Uterus (tissue), 2 donors: ENCODE measurements around the gene FBXO9.

ENCODE experiments used
- POLR2A ChIP-seq, 2 donors: fragments of 450-650 bp; IDR thresholded peaks; one replicate each; pipeline ENCODE4 v1.6.1; 2016; ENCODE audit warnings: antibody characterized with exemption in 2 of 2, mild to moderate bottlenecking in 1 of 2, moderate library complexity in 1 of 2
- TF ChIP-seq, protein P1 (sequence below), 4 experiments: fragments of 200-600 bp in 2 of 4; fragments of 450-650 bp in 2 of 4; sonication (generic) in 2 of 4; IDR thresholded peaks; one replicate each; pipeline ENCODE4 v1.5.1; 2016 to 2019; ENCODE audit warnings: antibody characterized with exemption in 4 of 4, mild to moderate bottlenecking in 2 of 4, moderate library complexity in 1 of 4

GRCh38 chr6:53044071-53044470, 21.1 kb upstream of the FBXO9 start:
- TF ChIP-seq, protein P1, sequence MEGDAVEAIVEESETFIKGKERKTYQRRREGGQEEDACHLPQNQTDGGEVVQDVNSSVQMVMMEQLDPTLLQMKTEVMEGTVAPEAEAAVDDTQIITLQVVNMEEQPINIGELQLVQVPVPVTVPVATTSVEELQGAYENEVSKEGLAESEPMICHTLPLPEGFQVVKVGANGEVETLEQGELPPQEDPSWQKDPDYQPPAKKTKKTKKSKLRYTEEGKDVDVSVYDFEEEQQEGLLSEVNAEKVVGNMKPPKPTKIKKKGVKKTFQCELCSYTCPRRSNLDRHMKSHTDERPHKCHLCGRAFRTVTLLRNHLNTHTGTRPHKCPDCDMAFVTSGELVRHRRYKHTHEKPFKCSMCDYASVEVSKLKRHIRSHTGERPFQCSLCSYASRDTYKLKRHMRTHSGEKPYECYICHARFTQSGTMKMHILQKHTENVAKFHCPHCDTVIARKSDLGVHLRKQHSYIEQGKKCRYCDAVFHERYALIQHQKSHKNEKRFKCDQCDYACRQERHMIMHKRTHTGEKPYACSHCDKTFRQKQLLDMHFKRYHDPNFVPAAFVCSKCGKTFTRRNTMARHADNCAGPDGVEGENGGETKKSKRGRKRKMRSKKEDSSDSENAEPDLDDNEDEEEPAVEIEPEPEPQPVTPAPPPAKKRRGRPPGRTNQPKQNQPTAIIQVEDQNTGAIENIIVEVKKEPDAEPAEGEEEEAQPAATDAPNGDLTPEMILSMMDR (IDR thresholded peaks at IDR 0.05) = no peak
- TF ChIP-seq POLR2A (IDR thresholded peaks at IDR 0.05) = no peak
